GM19324 (cell line): Measurements from ENCODE around the gene EFCAB13.
"Not testable (repeated sequence)": the region's sequence is repeated elsewhere in the genome, so short reads cannot be mapped to it uniquely, and the experiment has no call there.

Experiments
- ATAC-seq: cut with Tn5 transposase; IDR thresholded peaks from one replicate; pipeline ENCODE4 v1.9.1; 2021; ENCODE audit warnings: mild to moderate bottlenecking, moderate library complexity; ENCODE audit not compliant: unreplicated experiment, low FRiP score

EFCAB13 gene

DNA sequence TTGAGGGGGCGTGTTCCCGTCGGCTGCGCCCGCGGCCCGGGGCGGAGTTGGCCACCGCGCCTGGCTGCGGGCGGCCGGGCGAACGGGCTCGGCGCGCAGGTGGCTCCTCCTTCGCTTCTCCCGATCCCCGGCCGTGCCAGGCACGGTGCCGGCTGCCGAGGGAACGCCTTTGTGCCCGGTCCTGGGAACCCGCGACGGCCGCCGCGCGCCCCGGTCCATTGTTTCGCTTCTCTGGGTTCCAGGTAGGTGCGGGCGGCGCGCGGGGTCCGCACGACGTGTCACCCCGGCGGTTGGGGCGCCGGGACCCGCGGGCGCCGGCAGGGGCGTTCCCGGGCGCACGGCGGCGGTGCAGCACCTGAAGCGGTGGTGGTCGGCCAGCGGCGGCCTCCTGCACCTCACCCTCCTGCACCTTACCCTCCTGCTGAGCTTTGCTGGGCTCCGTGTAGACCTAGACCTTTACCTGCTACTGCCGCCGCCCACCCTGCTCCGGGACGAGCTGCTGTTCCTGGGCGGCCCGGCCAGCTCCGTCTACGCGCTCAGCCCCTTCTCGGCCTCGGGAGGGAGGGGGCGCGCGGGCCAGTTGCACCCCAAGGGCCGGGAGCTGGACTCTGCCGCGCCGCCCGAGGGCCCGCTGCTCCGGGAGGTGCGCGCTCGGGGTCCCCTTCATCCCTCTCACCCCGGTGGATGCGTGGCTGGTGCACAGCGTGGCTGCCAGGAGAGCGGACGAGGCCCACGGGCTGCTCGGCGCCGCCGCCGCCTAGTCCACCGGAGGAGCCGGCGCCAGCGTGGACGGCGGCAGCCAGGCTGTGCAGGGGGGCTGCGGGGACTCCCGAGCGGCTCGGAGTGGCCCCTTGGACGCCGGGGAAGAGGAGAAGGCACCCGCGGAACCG, 99.9 kb downstream of the EFCAB13 start:
- no peak for ATAC-seq

DNA sequence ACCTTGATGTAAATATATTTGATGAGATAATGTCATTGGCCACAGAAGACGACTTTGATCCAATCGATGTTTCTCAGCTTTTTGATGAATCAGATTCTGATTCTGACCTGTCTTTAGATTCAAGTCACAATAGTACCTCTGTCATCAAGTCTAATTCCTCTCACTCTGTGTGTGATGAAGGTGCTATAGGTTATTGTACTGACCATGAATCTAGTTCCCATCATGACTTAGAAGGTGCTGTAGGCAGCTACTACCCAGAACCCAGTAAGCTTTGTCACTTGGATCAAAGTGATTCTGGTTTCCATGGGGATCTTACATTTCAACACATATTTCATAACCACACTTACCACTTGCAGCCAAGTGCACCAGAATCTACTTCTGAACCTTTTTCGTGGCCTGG, 101.5 kb downstream of the EFCAB13 start:
- ATAC-seq, result not testable (repeated sequence)

DNA sequence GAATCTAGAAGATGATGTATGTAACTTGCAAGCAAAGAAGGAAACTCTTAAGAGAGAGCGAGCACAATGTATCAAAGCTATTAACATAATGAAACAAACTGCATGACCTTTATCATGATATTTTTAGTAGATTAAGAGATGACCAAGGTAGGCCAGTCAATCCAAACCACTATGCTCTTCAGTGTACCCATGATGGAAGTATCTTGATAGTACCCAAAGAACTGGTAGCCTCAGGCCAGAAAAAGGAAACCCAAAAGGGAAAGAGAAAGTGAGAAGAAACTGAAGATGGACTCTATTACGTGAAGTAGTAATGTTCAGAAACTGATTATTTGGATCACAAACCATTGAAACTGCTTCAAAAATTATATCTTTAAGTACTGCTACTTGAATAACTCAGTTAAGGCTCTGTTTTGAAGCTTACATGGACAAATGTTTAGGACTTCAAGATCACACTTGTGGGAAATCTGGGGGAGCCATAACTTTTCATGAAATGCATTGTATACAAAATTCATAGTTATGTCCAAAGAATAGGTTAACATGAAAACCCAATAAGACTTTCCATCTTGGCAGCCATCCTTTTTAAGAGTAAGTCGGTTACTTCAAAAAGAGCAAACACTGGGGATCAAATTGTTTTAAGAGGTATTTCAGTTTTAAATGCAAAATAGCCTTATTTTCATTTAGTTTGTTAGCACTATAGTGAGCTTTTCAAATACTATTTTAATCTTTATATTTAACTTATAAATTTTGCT, 102.3 kb downstream of the EFCAB13 start:
- not testable (repeated sequence) for ATAC-seq

DNA sequence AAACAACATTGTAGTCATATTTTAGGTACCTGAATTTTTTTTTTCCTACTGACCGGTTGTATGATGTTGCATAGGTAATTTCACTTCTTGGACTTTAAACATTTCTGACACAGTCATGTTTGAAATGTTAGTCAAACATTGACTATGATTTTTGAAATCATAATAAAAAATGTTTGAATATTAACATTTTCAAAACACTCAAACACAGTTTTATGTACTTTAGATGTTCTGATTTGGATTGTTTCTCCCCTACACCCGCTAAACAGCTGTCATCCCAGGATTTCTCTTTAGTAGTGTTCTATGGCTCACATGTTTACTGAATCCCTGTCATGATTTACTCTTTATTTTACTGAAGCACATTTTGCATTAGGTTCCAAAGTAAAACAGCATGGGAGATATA, 104.2 kb downstream of the EFCAB13 start:
- no peak for ATAC-seq

DNA sequence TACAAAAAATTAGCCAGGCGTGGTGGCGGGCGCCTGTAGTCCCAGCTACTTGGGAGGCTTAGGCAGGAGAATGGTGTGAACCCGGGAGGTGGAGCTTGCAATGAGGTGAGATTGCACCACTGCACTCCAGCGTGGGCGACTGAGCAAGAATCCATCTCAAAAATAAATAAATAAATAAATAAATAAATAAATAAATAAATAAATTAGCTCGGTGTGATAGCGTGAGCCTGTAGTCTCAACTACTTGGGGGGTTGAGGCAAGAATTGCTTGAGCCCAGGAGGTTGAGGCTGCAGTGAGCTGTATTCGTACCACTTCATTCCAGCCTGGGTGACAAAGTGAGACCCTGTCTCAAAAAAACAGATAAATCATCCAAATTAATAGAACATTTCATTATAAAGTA, 108.5 kb downstream of the EFCAB13 start:
- ATAC-seq, result not testable (repeated sequence)

DNA sequence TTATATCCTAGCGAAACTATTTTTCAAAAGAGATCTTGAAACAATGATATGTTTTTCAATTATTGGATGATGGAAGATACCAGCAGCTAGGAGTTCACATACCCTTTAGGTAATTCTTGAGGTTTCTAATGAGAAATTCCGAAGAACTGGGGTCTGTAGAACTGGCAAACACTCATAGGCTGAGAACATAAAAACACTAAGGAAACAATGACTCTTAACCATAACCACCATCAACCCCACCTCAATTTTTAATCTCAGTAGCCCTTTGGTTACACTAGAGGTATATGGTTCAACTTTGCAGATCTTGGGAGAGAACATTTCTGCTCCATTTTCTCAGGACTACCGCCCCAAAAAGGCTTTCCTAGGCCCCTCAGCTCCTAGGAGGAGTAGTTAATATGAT, 141.4 kb downstream of the EFCAB13 start:
- no peak for ATAC-seq

DNA sequence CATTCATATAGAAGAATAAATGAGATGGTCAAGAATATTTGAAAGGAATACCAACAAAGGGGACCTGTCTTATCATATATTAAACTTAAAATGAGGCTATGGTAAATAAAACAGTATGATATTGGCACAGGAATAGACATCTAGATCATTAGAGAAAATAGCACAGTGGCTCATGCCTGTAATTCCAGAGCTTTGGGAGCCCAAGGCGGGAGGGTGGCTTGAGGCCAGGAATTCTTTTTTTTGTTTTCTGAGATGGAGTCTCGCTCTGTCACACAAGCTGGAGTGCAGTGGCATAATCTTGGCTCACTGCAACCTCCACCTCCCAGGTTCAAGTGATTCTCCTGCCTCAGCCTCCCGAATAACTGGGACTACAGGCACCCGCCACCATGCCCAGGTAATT, 143.2 kb downstream of the EFCAB13 start:
- not testable (repeated sequence) for ATAC-seq

DNA sequence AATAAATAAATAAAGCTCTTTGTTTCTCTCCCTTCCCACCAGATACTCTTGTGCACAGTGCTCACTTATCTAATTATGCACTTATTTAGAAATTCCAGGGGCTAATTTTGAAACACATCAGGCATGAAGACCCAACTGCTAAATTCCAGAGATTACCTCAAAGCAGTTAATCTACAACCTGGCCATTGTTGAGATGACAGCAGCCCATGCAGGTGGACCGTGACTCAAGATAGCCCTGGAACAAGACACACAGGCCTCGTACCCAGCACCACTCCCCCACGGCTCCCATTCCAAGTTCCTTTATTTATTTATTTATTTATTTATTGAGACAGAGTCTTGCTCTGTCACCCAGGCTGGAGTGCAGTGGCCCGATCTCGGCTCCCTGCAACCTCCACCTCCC, 147.1 kb downstream of the EFCAB13 start:
- ATAC-seq, result no peak

DNA sequence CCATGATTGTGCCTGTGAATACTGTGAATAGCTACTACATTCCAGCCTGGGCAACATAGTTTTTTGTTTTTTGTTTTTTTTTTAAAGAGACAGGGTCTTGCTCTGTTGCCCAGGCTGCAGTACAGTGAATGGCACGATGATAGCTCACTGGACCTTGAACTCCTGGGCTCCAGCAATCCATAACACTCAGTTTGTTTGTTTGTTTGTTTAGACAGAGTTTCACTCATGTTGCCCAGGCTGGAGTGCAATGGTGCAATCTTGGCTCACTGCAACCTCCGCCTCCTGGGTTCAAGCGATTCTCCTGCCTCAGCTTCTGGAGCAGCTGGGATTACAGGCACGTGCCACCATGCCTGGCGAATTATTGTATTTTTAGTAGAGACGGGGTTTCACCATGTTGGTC, 148.3 kb downstream of the EFCAB13 start:
- ATAC-seq, result not testable (repeated sequence)
